K562 (cell line): ENCODE results near the gene CTBS. TPM values are rescaled to one million over a fixed set of nuclear protein-coding genes. Genes with fewer than 3 reads are reported as not detected.

Source experiments
- CBFB ChIP-seq: sonication (generic); formaldehyde crosslinking; IDR thresholded peaks from 2 replicates; pipeline ENCODE4 v1.4.0; 2020; ENCODE audit warnings: mild to moderate bottlenecking, missing genetic modification reagents
- FOSL1 ChIP-seq: fragments of 200-800 bp; sonication (Bioruptor generic); conservative IDR thresholded peaks from 2 replicates; pipeline ENCODE4 v1.6.1; 2016; ENCODE audit warnings: missing genetic modification characterization, missing compliant biosample characterization
- GTF2E2 ChIP-seq: fragments of 200-800 bp; sonication (Bioruptor generic); IDR thresholded peaks from 2 replicates; pipeline ENCODE4 v1.6.1; 2016; ENCODE audit warnings: missing genetic modification characterization, missing compliant biosample characterization
- HDGF ChIP-seq: fragments of 450-650 bp; IDR thresholded peaks from 2 replicates; pipeline ENCODE4 v1.6.1; 2016
- ILF3 ChIP-seq: fragments of 450-650 bp; IDR thresholded peaks from 2 replicates; pipeline ENCODE4 v1.6.1; 2018; ENCODE audit warnings: antibody characterized with exemption, mild to moderate bottlenecking, moderate library complexity, borderline replicate concordance
- JUNB ChIP-seq: fragments of 450-650 bp; formaldehyde crosslinking; conservative IDR thresholded peaks from 2 replicates; pipeline ENCODE4 v1.4.0; 2020; ENCODE audit warnings: mild to moderate bottlenecking
- KDM5B ChIP-seq: fragments of 200-600 bp; sonication (generic); IDR thresholded peaks from 2 replicates; pipeline ENCODE4 v1.6.1; 2012; ENCODE audit warnings: low read depth, mild to moderate bottlenecking, moderate library complexity, low read length, control low read depth, inconsistent platforms; ENCODE audit not compliant: insufficient replicate concordance
- KLF1 ChIP-seq: fragments of 450-650 bp; IDR thresholded peaks from 2 replicates; pipeline ENCODE4 v1.6.1; 2016; ENCODE audit warnings: missing genetic modification characterization, missing compliant biosample characterization
- MAFK ChIP-seq: IDR thresholded peaks from 2 replicates; pipeline ENCODE4 v1.6.1; 2011; ENCODE audit warnings: low read length, improper control_type of control experiment
- NELFE ChIP-seq: IDR thresholded peaks from 2 replicates; pipeline ENCODE4 v1.6.1; 2011; ENCODE audit warnings: mild to moderate bottlenecking; ENCODE audit not compliant: insufficient read depth, insufficient read length
- PRPF4 ChIP-seq: fragments of 200-400 bp; formaldehyde crosslinking; IDR thresholded peaks from one replicate; pipeline ENCODE4 v1.6.1; 2017; ENCODE audit warnings: low read length, low read depth, mild to moderate bottlenecking; ENCODE audit not compliant: insufficient read depth, poor library complexity, severe bottlenecking
- SMARCA4 ChIP-seq: fragments of 450-650 bp; IDR thresholded peaks from 2 replicates; pipeline ENCODE4 v1.6.1; 2016
- SRF ChIP-seq, 2 experiments: fragments of 250-450, 450-650 bp in 1 of 2; sonication (Bioruptor Pico) in 1 of 2; sonication (generic) in 1 of 2; formaldehyde crosslinking; IDR thresholded peaks; 2 replicates each; pipeline versions ENCODE4 v1.5.0 to v1.5.1; 2020 to 2022; ENCODE audit warnings: mild to moderate bottlenecking in 1 of 2, missing genetic modification reagents in 1 of 2
- TAF1 ChIP-seq: IDR thresholded peaks from 2 replicates; pipeline ENCODE4 v1.6.1; 2011; ENCODE audit warnings: mild to moderate bottlenecking, low read length, moderate library complexity; ENCODE audit not compliant: insufficient read depth, control insufficient read depth, severe bottlenecking; ENCODE audit errors: extremely low read depth
- TCFL5 ChIP-seq: fragments of 250-450 bp; sonication (Bioruptor Pico); conservative IDR thresholded peaks from 2 replicates; pipeline ENCODE4 v1.6.1; 2021; ENCODE audit warnings: mild to moderate bottlenecking, moderate library complexity, matching md5 sums
- TOE1 ChIP-seq, 2 experiments: fragments of 450-650 bp in 1 of 2; sonication (generic) in 1 of 2; formaldehyde crosslinking in 1 of 2; IDR thresholded peaks; 2 replicates each; pipeline versions ENCODE4 v1.7.1 to v1.8.0; 2016 to 2022; ENCODE audit warnings: borderline replicate concordance in 2 of 2, mild to moderate bottlenecking in 2 of 2, antibody characterized with exemption in 1 of 2, inconsistent platforms in 1 of 2, low read depth in 1 of 2, missing genetic modification reagents in 1 of 2, moderate library complexity in 1 of 2
- U2AF1 ChIP-seq: fragments of 200-400 bp; formaldehyde crosslinking; optimal IDR thresholded peaks from 2 replicates; pipeline ENCODE3; 2017; ENCODE audit warnings: mild to moderate bottlenecking, low read depth, low read length, moderate library complexity
- ZNF124 ChIP-seq: sonication (generic); formaldehyde crosslinking; IDR thresholded peaks from 2 replicates; pipeline ENCODE4 v1.8.1; 2022; ENCODE audit warnings: missing genetic modification reagents
- ZNF274 ChIP-seq: IDR thresholded peaks from 2 replicates; pipeline ENCODE4 v1.6.1; 2011; ENCODE audit warnings: low read depth, mild to moderate bottlenecking, low read length, moderate library complexity, borderline replicate concordance
- ZNF512 ChIP-seq: IDR thresholded peaks from 2 replicates; pipeline ENCODE4 v1.6.1; 2016; ENCODE audit warnings: missing genetic modification characterization, missing compliant biosample characterization
- ZNF561 ChIP-seq: fragments of 450-650 bp; formaldehyde crosslinking; conservative IDR thresholded peaks from 2 replicates; pipeline ENCODE4 v1.4.0; 2020; ENCODE audit warnings: mild to moderate bottlenecking, moderate library complexity
- polyA plus RNA-seq, 8 experiments: library from polyadenylated mRNA; depleted of rRNA in 4 of 8; stranded (reverse) in 5 of 8; unstranded in 3 of 8; fragments of >200 nt; fragmentation: Nextera tagmentation in 2 of 8; fragmentation: Illumina TruSeq in 1 of 8; extraction: Ambion mirVana in 2 of 8; extraction: Trizol in 1 of 8; gene quantifications; 2 replicates each; pipeline versions ENCODE4 v1.2.1 to v1.2.3, GENCODE V29; 2011 to 2014; ENCODE audit warnings: inconsistent platforms in 1 of 8, missing spikeins in 1 of 8
- total RNA-seq, 7 experiments: library from RNA; depleted of rRNA in 6 of 7; stranded (reverse); fragments of >200 nt in 6 of 7; fragmentation: Illumina TruSeq in 2 of 7; extraction: Trizol in 2 of 7; gene quantifications; 2 replicates each; pipeline versions ENCODE4 v1.2.1 to v1.2.3, GENCODE V29; 2011 to 2021; ENCODE audit warnings: low replicate concordance in 1 of 7
- TF ChIP-seq, protein P1 (sequence below): sonication (generic); formaldehyde crosslinking; IDR thresholded peaks from 2 replicates; pipeline ENCODE4 v1.8.0; 2022; ENCODE audit warnings: mild to moderate bottlenecking, missing genetic modification reagents

The CTBS gene
- total and polyA plus RNA-seq, 9 of the 15 experiments (the other 6 are each of a cell fraction or from before 2014, with no cell fraction given): 3.0 to 19.8 (median 9.9) TPM

DNA sequence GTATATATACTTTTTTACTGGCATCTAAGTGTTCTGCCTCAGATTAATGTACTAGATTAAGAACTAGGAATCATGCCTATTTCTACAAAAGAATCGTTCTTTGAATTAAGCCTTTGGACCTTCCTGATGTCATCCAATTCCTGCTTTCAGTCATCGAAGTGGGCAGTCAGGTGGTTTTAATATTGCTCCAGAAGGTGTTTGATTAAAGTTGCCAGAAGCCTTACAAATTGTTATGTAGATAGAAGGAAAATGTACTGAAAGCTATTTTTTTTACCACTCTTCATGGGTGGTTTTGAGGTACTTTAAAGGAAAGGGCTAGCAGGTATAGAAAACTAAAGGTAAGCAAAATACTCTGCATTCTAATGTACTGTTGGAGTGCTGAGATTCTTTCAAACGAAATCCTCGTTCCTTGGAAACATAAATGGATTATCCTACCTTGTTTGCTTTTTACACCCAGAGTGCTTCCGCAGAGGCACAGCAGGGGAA lies 716 bp downstream of the CTBS start (continued):
- TF ChIP-seq ILF3 (no peak), ZNF512 (tag) (no peak), ZNF561 (CRISPR knock-in tag) (no peak), NELFE (no peak), GTF2E2 (tag) (peak; percentile 32; the same call in 1 of the 2 replicates), KDM5B (no peak), JUNB (CRISPR knock-in tag) (no peak), PRPF4 (no peak), TAF1 (no peak), FOSL1 (tag) (peak; percentile 25; the same call in 1 of the 2 replicates), SMARCA4 (peak; percentile 36), TCFL5 (CRISPR knock-in tag) (no peak), SRF (CRISPR knock-in tag; IDR thresholded peaks at IDR 0.05) (0 out of 4 replicates have a peak, but pooled peaks of 1 of the 2 experiments have one; percentile 4), KLF1 (tag) (no peak), U2AF1 (no peak), TOE1 (IDR thresholded peaks at IDR 0.05; ENCODE audit: borderline replicate concordance) (no peak), TOE1 (CRISPR knock-in tag; IDR thresholded peaks at IDR 0.05; ENCODE audit: borderline replicate concordance, low read depth) (no peak), MAFK (no peak), ZNF124 (CRISPR knock-in tag) (no peak), ZNF274 (no peak), CBFB (no peak), HDGF (0 out of 2 replicates have a peak, but pooled peaks have one; percentile 66)
- TF ChIP-seq, protein P1, sequence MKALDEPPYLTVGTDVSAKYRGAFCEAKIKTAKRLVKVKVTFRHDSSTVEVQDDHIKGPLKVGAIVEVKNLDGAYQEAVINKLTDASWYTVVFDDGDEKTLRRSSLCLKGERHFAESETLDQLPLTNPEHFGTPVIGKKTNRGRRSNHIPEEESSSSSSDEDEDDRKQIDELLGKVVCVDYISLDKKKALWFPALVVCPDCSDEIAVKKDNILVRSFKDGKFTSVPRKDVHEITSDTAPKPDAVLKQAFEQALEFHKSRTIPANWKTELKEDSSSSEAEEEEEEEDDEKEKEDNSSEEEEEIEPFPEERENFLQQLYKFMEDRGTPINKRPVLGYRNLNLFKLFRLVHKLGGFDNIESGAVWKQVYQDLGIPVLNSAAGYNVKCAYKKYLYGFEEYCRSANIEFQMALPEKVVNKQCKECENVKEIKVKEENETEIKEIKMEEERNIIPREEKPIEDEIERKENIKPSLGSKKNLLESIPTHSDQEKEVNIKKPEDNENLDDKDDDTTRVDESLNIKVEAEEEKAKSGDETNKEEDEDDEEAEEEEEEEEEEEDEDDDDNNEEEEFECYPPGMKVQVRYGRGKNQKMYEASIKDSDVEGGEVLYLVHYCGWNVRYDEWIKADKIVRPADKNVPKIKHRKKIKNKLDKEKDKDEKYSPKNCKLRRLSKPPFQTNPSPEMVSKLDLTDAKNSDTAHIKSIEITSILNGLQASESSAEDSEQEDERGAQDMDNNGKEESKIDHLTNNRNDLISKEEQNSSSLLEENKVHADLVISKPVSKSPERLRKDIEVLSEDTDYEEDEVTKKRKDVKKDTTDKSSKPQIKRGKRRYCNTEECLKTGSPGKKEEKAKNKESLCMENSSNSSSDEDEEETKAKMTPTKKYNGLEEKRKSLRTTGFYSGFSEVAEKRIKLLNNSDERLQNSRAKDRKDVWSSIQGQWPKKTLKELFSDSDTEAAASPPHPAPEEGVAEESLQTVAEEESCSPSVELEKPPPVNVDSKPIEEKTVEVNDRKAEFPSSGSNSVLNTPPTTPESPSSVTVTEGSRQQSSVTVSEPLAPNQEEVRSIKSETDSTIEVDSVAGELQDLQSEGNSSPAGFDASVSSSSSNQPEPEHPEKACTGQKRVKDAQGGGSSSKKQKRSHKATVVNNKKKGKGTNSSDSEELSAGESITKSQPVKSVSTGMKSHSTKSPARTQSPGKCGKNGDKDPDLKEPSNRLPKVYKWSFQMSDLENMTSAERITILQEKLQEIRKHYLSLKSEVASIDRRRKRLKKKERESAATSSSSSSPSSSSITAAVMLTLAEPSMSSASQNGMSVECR: no peak
